Measurements from ENCODE around the gene THADA.

THADA gene

DNA sequence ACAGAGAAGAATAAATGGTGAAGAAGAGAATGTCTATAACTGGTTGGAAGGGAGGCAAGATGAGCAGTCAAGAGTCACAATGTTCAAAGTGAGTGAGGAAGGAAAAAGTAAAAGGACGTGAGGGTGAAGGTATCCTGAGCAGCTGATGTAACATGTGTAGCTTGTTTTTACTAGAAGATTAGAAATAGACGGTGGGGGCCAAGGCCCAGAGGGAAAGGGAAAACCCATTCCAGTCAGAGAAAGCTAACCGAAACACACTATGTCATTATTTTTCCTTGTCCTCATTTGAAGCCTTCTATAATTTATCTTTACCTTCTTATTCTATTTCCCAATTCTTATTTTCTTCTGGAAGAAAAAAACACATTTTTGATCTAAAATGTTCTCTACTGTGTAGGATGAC is 176.6 kb downstream of the THADA start:
- H3K4me3 ChIP-seq (ENCODE audit: low read depth, low read length) = no peak overlapping the region
- TF ChIP-seq CTCF (IDR thresholded peaks at IDR 0.05; ENCODE audit: low read depth, low read length) = no peak

DNA sequence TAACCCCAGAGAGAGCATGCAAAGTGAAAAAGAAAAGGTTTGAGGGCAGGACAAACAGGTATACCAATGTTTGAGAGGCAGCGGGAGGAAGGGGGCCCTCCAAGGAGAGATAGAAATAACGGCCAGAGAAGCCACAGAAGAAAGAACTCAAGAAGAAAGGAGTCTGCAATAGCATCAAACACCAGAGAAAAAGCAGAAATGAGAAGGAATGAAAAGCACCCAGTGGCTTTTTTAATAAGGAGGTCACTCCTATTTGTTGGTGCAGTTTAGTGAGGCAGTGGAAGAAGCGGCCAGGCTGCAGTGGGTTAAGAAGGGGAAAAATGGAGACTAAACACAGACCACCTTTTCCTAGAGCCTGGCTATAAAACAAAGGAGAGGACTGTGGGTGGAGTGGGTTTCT is 177.2 kb downstream of the THADA start:
- no peak for TF ChIP-seq CTCF (IDR thresholded peaks at IDR 0.05; ENCODE audit: low read depth, low read length)
- H3K4me3 ChIP-seq (ENCODE audit: low read depth, low read length) = no peak overlapping the region

DNA sequence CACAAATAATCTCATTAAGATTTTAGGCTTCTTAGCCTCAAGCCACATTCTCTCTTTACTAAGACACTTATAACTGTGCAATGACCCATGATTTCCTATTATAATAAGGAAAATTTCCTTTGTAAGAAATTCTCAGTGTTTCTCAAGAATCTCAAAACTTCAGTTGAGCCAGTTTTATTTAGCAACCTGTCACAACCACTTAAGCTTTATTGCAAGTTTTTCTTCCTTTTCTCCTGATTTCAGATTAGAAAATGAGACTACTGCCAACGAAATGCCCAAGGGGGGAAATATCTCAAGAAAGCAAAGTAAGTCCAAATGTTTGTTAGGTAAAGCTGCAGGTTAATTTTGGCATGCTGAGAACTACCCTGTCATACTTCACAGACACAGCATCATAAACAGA is 178.5 kb downstream of the THADA start:
- no peak for TF ChIP-seq CTCF (IDR thresholded peaks at IDR 0.05; ENCODE audit: low read depth, low read length)
- H3K4me3 ChIP-seq (ENCODE audit: low read depth, low read length) = no peak overlapping the region

DNA sequence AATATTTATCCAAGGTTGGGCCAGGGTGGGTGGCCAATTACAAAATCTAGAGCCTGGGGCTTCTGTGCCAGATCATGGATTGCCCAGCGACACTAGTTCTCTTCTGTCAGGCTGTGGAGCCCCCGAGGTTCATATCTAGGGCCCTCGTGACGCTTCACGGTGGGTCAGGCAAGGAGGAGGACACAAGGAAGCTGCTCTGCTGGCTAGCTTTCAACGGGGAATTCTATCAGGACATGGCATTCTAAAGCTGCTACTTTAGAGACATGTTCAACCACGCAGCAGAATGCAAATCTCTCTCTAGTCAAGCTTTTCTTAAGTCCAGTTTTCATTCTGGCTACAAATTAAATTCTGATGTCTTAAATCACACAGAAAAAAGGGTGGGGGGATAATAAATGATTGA is 180.2 kb downstream of the THADA start:
- TF ChIP-seq CTCF (IDR thresholded peaks at IDR 0.05; ENCODE audit: low read depth, low read length) = no peak
- H3K4me3 ChIP-seq (ENCODE audit: low read depth, low read length) = no peak overlapping the region

- TF ChIP-seq CTCF (IDR thresholded peaks at IDR 0.05; ENCODE audit: low read depth, low read length) = no peak
- no peak overlapping the region for H3K4me3 ChIP-seq (ENCODE audit: low read depth, low read length)
Observed at GRCh38 chr2:43414586-43415135, 181.2 kb downstream of the THADA start.

DNA sequence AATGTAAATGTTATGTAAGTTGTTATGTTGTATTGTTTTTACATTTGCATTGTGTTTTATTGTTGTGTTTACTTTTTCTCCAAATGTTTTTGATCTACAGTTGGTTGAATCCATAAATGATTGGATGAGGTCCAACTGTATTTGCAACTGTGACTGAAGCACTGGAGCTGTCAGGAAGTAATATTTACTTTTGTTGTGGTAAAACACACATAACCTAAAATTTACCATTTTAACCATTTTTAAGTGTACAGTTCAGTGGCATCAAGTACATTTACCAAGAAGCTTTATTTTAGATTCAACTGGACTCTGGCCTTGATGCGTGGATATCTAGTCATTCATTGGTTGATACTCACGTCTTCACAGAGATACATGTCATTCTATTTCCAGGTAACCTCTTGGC is 181.8 kb downstream of the THADA start:
- no peak overlapping the region for H3K4me3 ChIP-seq (ENCODE audit: low read depth, low read length)
- TF ChIP-seq CTCF (IDR thresholded peaks at IDR 0.05; ENCODE audit: low read depth, low read length) = no peak

GRCh38 chr2:43412114-43412753 is 183.6 kb downstream of the THADA start:
- no peak for TF ChIP-seq CTCF (IDR thresholded peaks at IDR 0.05; ENCODE audit: low read depth, low read length)
- H3K4me3 ChIP-seq (ENCODE audit: low read depth, low read length) = no peak overlapping the region
